ENCODE results near the gene OTOR.

The OTOR gene

DNA sequence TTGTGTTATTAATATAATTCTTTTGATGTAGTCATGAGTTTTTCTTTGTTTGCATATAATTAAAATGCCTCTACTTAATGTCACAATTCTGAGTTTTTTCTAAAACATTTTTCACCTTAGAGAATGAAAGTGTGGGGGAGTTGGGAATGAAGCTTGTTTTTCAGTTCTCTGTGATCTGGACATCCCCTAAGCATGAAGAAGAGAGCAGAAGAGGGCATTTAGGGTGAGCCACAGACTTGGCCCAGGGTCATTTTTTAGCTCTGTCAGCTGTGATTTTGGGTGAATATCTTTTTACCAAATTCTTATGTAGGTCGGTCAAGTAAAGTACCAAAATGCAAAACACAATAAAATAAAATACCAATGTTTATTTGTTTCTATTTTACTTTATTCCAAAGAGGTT, 3.9 kb downstream of the OTOR start:
- Histone ChIP-seq H3K56ac (ENCODE audit: low read length) (no peak overlapping the region), H4K8ac (ENCODE audit: low read depth, low read length) (no peak overlapping the region), H3K27me3 (ENCODE audit: insufficient read depth, low read length, poor library complexity) (no peaks in the 10 kb centered on the region), H3K4me3 (ENCODE audit: low read length) (no peak overlapping the region), H4K5ac (ENCODE audit: low read length) (no peak overlapping the region), H3K4me1 (ENCODE audit: control insufficient read depth, low read depth, low read length) (no peaks in the 10 kb centered on the region), H2BK5ac (ENCODE audit: low read length) (no peak overlapping the region), H3K27ac (ENCODE audit: low read depth, low read length) (no peak overlapping the region), H3K9ac (ENCODE audit: low read length) (no peak overlapping the region), H3K79me1 (ENCODE audit: low read length) (no peaks in the 10 kb centered on the region), H3K4ac (ENCODE audit: low read depth, low read length) (no peak overlapping the region), H2BK15ac (replicated peaks; ENCODE audit: low read depth) (no peak overlapping the region), H3K18ac (ENCODE audit: low read length) (no peak overlapping the region), H3K36me3 (ENCODE audit: control insufficient read depth, insufficient read depth, low read length) (no peaks in the 10 kb centered on the region), H3K23ac (ENCODE audit: low read length) (no peak overlapping the region), H2BK120ac (ENCODE audit: low read depth, low read length) (no peak overlapping the region), H3K4me2 (ENCODE audit: low read length) (no peak overlapping the region), H2AK5ac (ENCODE audit: low read length) (no peak overlapping the region), H3K79me2 (ENCODE audit: control insufficient read depth, insufficient read depth, low read length) (no peaks in the 10 kb centered on the region)
- no CpG with 5 or more reads among the region's 1 CpG for WGBS (ENCODE audit: extremely low coverage, insufficient coverage, low lambda C conversion rate)
- no peak for DNase-seq

DNA sequence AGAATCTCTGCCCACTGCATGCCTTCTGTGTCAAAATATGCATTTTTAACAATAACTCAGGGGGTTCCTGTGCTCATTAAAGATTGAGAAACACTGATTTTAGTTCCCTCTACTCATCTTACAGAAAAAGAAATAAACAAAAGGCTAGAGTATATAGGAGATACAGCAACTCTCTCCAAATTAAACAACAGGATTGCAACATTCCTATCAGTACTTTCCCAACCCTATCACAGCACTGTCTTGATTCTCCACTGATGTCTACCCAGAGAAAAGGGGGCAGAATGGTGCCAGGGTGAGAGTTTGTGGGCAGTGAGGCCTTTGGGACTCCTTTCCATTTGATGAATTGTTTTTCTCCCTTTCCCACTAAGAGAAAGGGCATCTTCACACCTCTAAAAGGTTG, 4.7 kb downstream of the OTOR start:
- Histone ChIP-seq H3K4ac (ENCODE audit: low read depth, low read length) (no peak overlapping the region), H3K4me2 (ENCODE audit: low read length) (no peak overlapping the region), H3K4me3 (ENCODE audit: low read length) (no peak overlapping the region), H4K5ac (ENCODE audit: low read length) (no peak overlapping the region), H3K79me1 (ENCODE audit: low read length) (no peaks in the 10 kb centered on the region), H3K56ac (ENCODE audit: low read length) (no peak overlapping the region), H3K36me3 (ENCODE audit: control insufficient read depth, insufficient read depth, low read length) (no peaks in the 10 kb centered on the region), H2BK15ac (replicated peaks; ENCODE audit: low read depth) (no peak overlapping the region), H3K9ac (ENCODE audit: low read length) (no peak overlapping the region), H3K79me2 (ENCODE audit: control insufficient read depth, insufficient read depth, low read length) (no peaks in the 10 kb centered on the region), H3K23ac (ENCODE audit: low read length) (no peak overlapping the region), H2AK5ac (ENCODE audit: low read length) (no peak overlapping the region), H3K27me3 (ENCODE audit: insufficient read depth, low read length, poor library complexity) (no peaks in the 10 kb centered on the region), H2BK120ac (ENCODE audit: low read depth, low read length) (no peak overlapping the region), H3K4me1 (ENCODE audit: control insufficient read depth, low read depth, low read length) (no peaks in the 10 kb centered on the region), H3K18ac (ENCODE audit: low read length) (no peak overlapping the region), H3K27ac (ENCODE audit: low read depth, low read length) (no peak overlapping the region), H4K8ac (ENCODE audit: low read depth, low read length) (no peak overlapping the region), H2BK5ac (ENCODE audit: low read length) (no peak overlapping the region)
- DNase-seq, result no peak

DNA sequence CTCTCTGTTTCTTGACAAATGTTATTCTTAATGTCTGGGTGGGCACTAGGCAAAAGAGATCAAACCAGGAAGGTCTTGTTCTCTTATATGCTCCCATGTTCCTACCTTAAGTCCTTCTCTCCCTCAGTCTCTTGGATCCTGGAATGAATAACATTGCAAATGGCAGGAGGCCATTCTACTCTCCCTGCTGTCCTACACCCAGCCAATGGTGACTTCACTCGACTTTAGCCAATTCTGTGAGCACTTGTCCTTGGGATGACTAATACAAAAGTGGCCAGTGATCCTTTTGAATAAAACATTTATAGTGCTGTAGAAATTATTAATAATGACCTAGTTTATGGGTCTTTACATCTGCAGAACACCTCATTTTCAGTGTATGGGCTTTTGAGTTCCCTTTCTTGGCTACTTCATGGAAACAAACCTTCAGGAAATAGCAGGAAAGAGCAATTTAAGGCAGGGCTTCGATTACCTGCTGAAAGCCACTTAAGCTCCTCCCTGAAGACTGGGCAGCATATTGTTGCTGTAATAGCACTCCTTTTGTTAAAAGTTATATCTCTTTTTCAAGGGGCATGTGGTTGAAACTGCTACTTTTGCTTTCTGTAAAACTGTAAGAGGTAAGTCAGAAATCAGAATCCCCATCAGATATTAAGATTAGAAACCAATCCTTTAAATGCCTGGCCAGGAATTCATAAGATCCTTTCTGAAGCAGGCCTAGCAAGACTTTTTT, 10.5 kb downstream of the OTOR start:
- Histone ChIP-seq H3K4me2 (ENCODE audit: low read length) (no peak overlapping the region), H3K4me1 (ENCODE audit: control insufficient read depth, low read depth, low read length) (no peaks in the 10 kb centered on the region), H3K36me3 (ENCODE audit: control insufficient read depth, insufficient read depth, low read length) (no peaks in the 10 kb centered on the region), H3K79me1 (ENCODE audit: low read length) (no peaks in the 10 kb centered on the region), H3K18ac (ENCODE audit: low read length) (no peak overlapping the region), H3K4me3 (ENCODE audit: low read length) (no peak overlapping the region), H2AK5ac (ENCODE audit: low read length) (no peak overlapping the region), H3K9ac (ENCODE audit: low read length) (no peak overlapping the region), H2BK5ac (ENCODE audit: low read length) (no peak overlapping the region), H4K8ac (ENCODE audit: low read depth, low read length) (no peak overlapping the region), H2BK120ac (ENCODE audit: low read depth, low read length) (no peak overlapping the region), H4K5ac (ENCODE audit: low read length) (no peak overlapping the region), H3K27ac (ENCODE audit: low read depth, low read length) (no peak overlapping the region), H3K79me2 (ENCODE audit: control insufficient read depth, insufficient read depth, low read length) (no peaks in the 10 kb centered on the region), H3K27me3 (ENCODE audit: insufficient read depth, low read length, poor library complexity) (no peaks in the 10 kb centered on the region), H3K56ac (ENCODE audit: low read length) (no peak overlapping the region), H3K4ac (ENCODE audit: low read depth, low read length) (no peak overlapping the region), H2BK15ac (replicated peaks; ENCODE audit: low read depth) (no peak overlapping the region), H3K23ac (ENCODE audit: low read length) (no peak overlapping the region)
- WGBS (ENCODE audit: extremely low coverage, insufficient coverage, low lambda C conversion rate), result no CpG with 5 or more reads among the region's 2 CpGs
- DNase-seq, result no peak

DNA sequence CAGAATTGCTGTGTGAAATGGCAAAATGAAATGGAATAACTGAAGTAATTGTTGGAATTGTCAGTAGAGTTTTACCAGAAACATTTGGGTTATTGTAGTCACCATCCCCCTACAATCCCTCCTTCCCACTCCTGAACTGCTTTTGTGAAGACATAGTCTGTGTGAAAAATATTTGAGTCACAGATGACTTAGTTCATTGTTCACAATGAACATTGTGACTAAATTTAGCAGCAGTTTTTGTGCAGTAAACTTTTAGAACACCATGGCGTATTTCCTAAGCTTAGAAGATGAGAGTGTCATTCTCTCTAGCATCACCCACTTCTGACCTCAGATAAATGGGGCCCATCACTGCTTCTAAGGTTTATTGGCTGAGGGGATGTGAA, 11.0 kb downstream of the OTOR start:
- Histone ChIP-seq H2BK120ac (ENCODE audit: low read depth, low read length) (no peak overlapping the region), H4K5ac (ENCODE audit: low read length) (no peak overlapping the region), H3K79me1 (ENCODE audit: low read length) (no peaks in the 10 kb centered on the region), H3K4ac (ENCODE audit: low read depth, low read length) (no peak overlapping the region), H2BK15ac (replicated peaks; ENCODE audit: low read depth) (no peak overlapping the region), H3K9ac (ENCODE audit: low read length) (no peak overlapping the region), H4K8ac (ENCODE audit: low read depth, low read length) (no peak overlapping the region), H2AK5ac (ENCODE audit: low read length) (no peak overlapping the region), H3K18ac (ENCODE audit: low read length) (no peak overlapping the region), H3K4me1 (ENCODE audit: control insufficient read depth, low read depth, low read length) (no peaks in the 10 kb centered on the region), H3K27me3 (ENCODE audit: insufficient read depth, low read length, poor library complexity) (no peaks in the 10 kb centered on the region), H3K36me3 (ENCODE audit: control insufficient read depth, insufficient read depth, low read length) (no peaks in the 10 kb centered on the region), H3K79me2 (ENCODE audit: control insufficient read depth, insufficient read depth, low read length) (no peaks in the 10 kb centered on the region), H3K27ac (ENCODE audit: low read depth, low read length) (no peak overlapping the region), H3K4me2 (ENCODE audit: low read length) (no peak overlapping the region), H3K56ac (ENCODE audit: low read length) (no peak overlapping the region), H2BK5ac (ENCODE audit: low read length) (no peak overlapping the region), H3K23ac (ENCODE audit: low read length) (no peak overlapping the region), H3K4me3 (ENCODE audit: low read length) (no peak overlapping the region)
- no peak for DNase-seq
- WGBS (ENCODE audit: extremely low coverage, insufficient coverage, low lambda C conversion rate), result no CpG with 5 or more reads among the region's 1 CpG

DNA sequence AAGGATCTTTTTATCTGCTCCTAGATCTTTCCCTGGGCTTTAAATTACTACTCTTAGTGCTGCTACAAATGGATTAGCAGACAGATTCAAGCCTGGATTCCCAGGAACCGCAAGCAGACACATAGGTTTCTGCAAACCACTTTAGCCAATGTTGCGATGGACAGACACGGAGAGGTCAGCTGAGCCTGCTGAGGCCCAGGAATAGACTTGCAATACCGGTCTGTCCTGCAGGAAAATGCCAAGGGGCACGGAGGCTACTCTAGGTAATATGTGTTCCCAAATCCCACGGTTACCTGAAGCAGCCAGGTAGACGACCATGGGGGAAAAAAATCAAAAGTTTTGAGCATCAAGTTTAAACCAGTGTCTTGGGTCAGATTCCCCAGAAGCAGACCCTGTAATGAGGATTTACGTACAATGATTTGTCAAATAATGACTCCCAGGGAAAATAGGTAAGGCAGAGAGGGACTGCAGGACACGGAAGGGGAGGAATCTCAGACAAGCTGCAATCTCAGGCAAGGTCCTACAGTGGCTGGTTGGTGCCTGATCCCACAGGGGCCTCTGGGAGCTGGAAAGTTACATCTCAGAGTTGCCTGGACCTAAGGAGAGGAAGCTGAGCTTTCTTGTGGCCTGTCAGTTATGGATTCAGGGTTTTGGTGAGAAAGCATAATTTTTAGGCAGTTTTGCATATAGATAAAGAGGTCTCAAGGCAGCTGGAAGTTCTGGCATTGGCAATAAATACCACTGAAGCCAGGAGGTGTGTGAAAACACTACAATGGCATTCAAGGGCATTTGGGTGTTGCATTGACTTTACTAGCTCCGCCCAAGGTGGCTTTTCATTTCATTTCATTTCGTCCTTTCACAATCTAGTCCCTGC, 12.5 kb downstream of the OTOR start:
- Histone ChIP-seq H3K9ac (ENCODE audit: low read length) (peak overlapping the region; percentile 11), H3K4me1 (ENCODE audit: control insufficient read depth, low read depth, low read length) (no peaks in the 10 kb centered on the region), H3K36me3 (ENCODE audit: control insufficient read depth, insufficient read depth, low read length) (no peaks in the 10 kb centered on the region), H3K79me2 (ENCODE audit: control insufficient read depth, insufficient read depth, low read length) (no peaks in the 10 kb centered on the region), H2BK5ac (ENCODE audit: low read length) (no peak overlapping the region), H3K4me3 (ENCODE audit: low read length) (no peak overlapping the region), H3K56ac (ENCODE audit: low read length) (no peak overlapping the region), H3K4ac (ENCODE audit: low read depth, low read length) (no peak overlapping the region), H2BK15ac (replicated peaks; ENCODE audit: low read depth) (no peak overlapping the region), H3K27me3 (ENCODE audit: insufficient read depth, low read length, poor library complexity) (no peaks in the 10 kb centered on the region), H3K18ac (ENCODE audit: low read length) (no peak overlapping the region), H3K79me1 (ENCODE audit: low read length) (no peaks in the 10 kb centered on the region), H2BK120ac (ENCODE audit: low read depth, low read length) (no peak overlapping the region), H4K8ac (ENCODE audit: low read depth, low read length) (no peak overlapping the region), H2AK5ac (ENCODE audit: low read length) (no peak overlapping the region), H3K4me2 (ENCODE audit: low read length) (no peak overlapping the region), H4K5ac (ENCODE audit: low read length) (no peak overlapping the region), H3K27ac (ENCODE audit: low read depth, low read length) (no peak overlapping the region), H3K23ac (ENCODE audit: low read length) (no peak overlapping the region)
- DNase-seq, result peak; percentile 21
- no CpG with 5 or more reads among the region's 11 CpGs for WGBS (ENCODE audit: extremely low coverage, insufficient coverage, low lambda C conversion rate)

Measured in mesendoderm (in vitro differentiated cells).